Endothelial cell of umbilical vein (primary cell): ENCODE data around the gene USP4.

ENCODE experiments used
- MAX ChIP-seq: IDR thresholded peaks from 2 replicates; pipeline ENCODE4 v1.6.1; 2011; ENCODE audit not compliant: insufficient read depth, insufficient read length
- POLR2AphosphoS5 ChIP-seq: IDR thresholded peaks from 2 replicates; pipeline ENCODE4 v1.6.1; 2012; ENCODE audit warnings: low read depth, mild to moderate bottlenecking, control low read depth, low read length, moderate library complexity; ENCODE audit not compliant: insufficient read depth

GRCh38 chr3:49270156-49270500 lies 69.7 kb downstream of the USP4 start:
- no peak for TF ChIP-seq POLR2AphosphoS5
- TF ChIP-seq MAX = no peak
